GM11168 (cell line): ENCODE measurements around the gene RRAS2.
"Not testable (repeated sequence)": the region's sequence is repeated elsewhere in the genome, so short reads cannot be mapped to it uniquely, and the experiment has no call there.

ENCODE experiments used
- in situ Hi-C: fragments of 300-500 bp; cut with MboI; formaldehyde crosslinking; loops from one replicate; pipeline ENCODE4 v1.12.0; 2022; ENCODE audit warnings: low sequenced_read_pairs; ENCODE audit not compliant: unreplicated experiment

The RRAS2 gene

GRCh38 chr11:14310679-14311078 lies 48.3 kb downstream of the RRAS2 start:
- in situ Hi-C loops: no loop called here

- in situ Hi-C loops: no loop called here
Measured at GRCh38 chr11:14309425-14310192, 49.4 kb downstream of the RRAS2 start.

- in situ Hi-C loops: no loop called here
Measured at GRCh38 chr11:14308897-14309387, 50.0 kb downstream of the RRAS2 start.

GRCh38 chr11:14308114-14308896 lies 50.7 kb downstream of the RRAS2 start:
- in situ Hi-C loops: no loop called here

DNA sequence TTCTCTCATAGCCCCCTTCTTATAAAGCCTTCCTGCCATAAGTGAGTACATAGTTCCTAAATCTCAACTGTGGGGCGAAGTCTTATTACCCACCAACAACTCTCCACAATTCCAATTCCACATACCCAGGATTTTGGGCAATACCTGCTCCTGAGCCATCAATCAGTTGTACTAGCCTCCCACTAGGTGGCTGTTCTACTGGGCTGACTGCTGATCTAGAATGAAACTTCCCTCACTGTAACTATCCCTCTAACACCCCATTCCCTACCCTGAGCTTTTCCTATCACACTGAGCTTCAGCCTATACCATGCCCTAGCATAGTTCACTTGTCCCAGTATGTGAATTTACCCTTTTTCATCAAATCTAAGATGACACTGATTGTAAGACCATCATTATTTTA lies 52.5 kb downstream of the RRAS2 start:
- in situ Hi-C loops: no loop called here

DNA sequence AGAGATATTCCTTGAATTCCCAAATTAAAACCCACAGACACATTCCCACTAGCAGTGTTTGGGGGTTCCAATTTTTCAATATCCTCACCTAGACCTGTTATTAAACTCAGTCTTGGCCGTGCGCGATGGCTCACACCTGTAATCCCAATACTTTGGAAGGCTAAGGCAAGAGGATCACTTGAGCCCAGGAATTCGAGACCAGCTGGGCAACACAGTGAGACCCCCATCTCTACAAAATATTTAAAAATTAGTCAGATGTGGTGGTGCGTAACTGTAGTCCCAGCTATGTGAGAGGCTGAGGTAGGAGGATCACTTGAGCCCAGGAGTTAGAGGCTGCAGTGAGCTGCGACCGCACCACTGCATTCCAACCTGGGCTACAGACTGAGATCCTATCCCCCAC lies 53.3 kb downstream of the RRAS2 start:
- in situ Hi-C loops: no loop called here

GRCh38 chr11:14304601-14305000 lies 54.4 kb downstream of the RRAS2 start:
- in situ Hi-C loops: no loop called here

DNA sequence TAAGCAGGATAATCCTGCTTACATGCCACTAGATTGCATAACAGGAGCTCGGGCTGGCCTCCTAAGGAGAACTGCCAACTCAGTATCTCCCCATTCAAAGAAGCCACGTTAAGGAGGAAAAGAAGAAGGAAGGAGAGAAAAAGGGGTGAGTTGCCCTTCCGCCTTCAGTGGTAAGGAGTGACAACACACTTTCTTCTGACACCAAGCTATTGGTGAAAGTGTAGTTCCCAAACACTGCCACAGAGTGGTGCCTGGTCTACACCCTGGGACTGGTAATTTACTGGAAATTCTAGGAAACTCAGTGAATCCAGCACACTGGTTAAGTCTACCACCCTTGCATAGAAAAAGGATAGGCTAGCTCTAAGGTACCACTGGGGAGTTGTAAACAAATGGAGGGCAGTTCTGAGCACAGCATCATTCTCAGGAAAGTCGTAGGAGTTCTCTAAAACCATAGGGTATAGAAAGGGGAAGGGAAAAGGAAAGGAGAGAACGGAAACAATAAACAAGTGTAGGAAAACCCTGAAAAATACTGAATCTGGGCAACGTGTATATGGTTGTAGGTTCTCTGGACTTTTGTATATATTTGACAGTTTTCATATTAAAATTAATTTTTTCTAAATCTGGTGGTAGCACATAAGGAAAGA lies 58.2 kb downstream of the RRAS2 start:
- in situ Hi-C loops: no loop called here

DNA sequence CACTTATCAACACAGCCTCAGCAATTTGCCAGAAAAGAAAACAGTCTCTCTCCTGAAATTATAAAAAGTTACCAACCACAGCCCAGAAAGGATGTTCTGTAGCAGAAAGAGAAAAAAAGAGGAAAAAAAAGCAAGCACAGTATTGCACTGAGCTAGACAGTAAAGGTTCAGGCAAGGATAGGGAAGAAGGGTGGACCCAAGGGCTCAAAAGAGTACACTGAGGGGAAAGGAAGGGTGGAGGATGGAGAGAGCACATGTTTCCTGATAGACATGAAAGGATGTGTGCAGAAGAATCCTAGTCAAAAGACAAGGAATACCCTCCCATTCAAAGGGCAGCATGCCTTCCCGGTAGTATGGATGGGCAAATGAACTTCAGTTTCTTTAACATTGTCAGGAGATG lies 59.1 kb downstream of the RRAS2 start:
- in situ Hi-C loops: loop anchor here (10.0 kb wide), 1 partner anchor 145 kb away; no protein-coding TSS in a partner anchor

DNA sequence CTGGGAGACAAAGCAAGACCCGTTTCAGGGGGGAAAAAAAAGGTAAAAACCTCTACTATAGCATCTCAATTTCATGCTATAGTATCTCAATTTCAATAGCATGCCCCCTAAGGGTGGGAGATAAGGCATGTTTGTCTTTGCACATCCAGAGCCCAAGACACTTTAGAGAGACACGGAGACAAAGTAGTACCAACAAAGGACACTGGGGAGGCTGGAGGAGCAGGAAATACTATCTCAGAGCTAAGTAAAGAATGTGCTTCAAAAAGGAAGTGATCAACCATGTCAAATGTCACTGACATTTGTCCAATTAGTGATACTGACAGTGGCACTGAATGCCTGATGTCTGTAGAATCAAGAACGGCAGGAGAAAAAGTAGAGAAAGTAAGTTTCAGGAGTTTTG lies 68.6 kb downstream of the RRAS2 start:
- in situ Hi-C loops: loop anchor here (10.0 kb wide), 1 partner anchor 154 kb away; no protein-coding TSS in a partner anchor

DNA sequence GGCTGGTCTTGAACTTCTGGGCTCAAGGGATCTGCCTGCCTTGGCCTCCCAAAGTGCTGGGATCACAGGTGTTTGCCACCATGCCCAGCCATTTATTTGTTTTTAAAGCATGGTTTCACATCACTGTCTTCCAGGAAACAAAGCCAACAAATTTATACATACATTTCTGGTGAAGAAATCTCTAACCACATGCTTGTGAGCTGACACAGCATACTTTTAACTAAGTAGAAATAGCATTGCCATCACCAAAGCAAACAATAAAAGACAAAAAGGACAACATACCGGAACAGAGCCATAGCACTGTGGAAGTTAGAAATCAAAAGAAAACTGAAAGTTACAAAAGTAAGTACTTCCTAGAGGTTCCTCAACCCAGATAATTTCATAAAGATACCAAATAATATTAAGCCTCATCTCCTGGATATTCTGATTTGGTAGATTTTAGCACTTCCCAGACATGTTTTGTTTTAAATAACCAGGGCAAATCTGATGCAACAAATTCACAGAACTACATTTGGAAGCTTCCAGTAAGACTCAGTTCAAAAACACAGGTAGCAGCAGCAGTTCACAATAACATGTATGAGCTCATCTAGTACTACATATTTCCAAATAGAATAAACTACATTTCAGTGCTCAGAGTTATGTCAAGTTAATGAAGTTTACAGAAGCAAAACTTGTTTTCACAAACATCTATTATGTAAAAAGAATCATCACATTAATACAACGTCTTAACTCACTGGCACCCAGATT lies 70.6 kb downstream of the RRAS2 start:
- in situ Hi-C loops: no loop called here

GRCh38 chr11:14278869-14279268 lies 80.1 kb downstream of the RRAS2 start:
- in situ Hi-C loops: not testable (repeated sequence)

DNA sequence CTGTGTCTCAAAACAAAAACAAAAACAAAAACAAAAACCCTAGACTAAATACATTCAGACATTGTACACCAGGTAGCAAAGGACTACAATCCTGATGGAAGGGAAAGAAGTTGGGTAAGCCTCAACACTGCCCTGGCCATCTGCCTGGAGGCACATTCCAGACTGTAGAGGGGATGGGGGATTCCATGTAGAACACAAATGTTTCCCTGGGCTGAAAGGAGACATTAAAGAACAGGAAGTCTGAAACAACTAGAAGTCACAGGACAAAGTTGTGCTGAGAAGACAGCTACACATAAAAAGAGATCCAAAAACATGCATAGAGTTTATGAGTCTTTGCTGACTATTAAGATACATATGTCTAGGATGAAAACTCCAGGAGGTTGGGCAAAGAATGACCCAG lies 83.9 kb downstream of the RRAS2 start:
- in situ Hi-C loops: no loop called here

- in situ Hi-C loops: no loop called here
Measured at GRCh38 chr11:14273895-14274294, 85.1 kb downstream of the RRAS2 start.

GRCh38 chr11:14270690-14271542 lies 88.1 kb downstream of the RRAS2 start:
- in situ Hi-C loops: no loop called here

DNA sequence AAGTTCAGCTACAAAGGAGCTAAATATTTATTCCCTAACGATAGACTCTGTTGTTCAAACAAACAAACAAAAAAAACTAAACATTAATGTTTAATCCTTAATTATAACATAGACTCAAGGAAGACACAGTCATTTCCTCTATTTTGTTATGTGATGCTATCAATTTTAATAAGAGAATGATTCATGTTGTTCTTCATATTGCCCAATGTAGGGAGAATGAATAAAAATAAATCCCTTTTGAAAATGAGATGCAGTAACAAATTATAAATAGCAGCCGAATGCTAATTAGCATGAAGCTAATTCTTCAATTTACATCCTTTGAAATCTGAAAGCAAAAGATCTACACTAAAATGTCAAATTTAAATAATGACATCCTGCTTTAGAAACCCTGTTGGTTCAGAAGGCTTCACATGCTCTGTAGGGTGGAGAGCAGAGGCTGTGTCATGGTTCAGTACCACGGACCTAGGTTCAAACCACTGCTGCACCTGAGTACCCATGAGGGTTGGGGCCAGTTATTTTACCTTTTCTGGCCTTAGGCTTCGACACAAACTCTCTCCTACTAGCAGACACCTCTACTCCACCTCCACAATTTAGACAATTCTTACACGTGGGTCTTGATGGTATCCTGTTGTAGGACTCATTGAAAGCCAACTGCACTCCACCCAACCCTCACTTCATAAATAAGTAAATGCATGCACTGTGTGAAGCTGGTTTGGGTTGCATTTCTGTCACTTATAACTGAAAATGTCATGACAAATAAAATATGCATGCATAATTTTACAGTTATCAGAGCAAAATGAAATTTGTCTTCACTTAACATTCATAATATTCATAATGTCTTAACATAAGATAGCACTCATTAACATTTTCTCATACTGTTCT lies 89.0 kb downstream of the RRAS2 start:
- in situ Hi-C loops: no loop called here

- in situ Hi-C loops: no loop called here
Measured at GRCh38 chr11:14267861-14268635, 90.9 kb downstream of the RRAS2 start.

- in situ Hi-C loops: no loop called here
Measured at GRCh38 chr11:14266622-14267021, 92.4 kb downstream of the RRAS2 start.
